C4-2B (cell line): Measurements from ENCODE around the gene UGT2B7.

Source experiments
- H3K27ac ChIP-seq: fragments of 450-650 bp; 2 replicates; pipeline ENCODE4 v1.5.1; 2017
- ZFX ChIP-seq: fragments of 450-650 bp; IDR thresholded peaks from 2 replicates; pipeline ENCODE4 v1.6.1; 2017
- TF ChIP-seq, protein P1 (sequence below): fragments of 450-650 bp; conservative IDR thresholded peaks from 2 replicates; pipeline ENCODE4 v1.5.1; 2017; ENCODE audit warnings: mild to moderate bottlenecking

UGT2B7 gene

DNA sequence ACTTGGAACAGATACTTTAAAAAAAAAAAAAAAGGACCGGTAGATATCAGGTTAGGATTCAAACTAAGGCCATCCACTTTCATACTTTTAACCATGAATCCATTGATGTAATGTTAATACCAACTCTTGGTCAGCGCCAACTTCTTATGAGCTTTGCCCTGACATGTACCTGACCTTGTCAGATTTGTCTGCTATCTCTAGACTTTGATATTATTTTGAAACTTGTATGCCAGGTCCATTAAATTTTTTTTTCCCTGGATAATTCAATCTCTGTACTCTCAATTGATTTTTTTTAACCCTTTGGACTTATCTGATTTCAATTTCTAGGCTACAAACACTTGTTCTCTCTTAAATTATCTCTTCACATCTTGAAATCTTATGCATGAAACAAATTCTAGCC lies 27.2 kb upstream of the UGT2B7 start:
- no peak for TF ChIP-seq ZFX
- TF ChIP-seq, protein P1, sequence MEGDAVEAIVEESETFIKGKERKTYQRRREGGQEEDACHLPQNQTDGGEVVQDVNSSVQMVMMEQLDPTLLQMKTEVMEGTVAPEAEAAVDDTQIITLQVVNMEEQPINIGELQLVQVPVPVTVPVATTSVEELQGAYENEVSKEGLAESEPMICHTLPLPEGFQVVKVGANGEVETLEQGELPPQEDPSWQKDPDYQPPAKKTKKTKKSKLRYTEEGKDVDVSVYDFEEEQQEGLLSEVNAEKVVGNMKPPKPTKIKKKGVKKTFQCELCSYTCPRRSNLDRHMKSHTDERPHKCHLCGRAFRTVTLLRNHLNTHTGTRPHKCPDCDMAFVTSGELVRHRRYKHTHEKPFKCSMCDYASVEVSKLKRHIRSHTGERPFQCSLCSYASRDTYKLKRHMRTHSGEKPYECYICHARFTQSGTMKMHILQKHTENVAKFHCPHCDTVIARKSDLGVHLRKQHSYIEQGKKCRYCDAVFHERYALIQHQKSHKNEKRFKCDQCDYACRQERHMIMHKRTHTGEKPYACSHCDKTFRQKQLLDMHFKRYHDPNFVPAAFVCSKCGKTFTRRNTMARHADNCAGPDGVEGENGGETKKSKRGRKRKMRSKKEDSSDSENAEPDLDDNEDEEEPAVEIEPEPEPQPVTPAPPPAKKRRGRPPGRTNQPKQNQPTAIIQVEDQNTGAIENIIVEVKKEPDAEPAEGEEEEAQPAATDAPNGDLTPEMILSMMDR = no peak
- H3K27ac ChIP-seq = no peak overlapping the region

DNA sequence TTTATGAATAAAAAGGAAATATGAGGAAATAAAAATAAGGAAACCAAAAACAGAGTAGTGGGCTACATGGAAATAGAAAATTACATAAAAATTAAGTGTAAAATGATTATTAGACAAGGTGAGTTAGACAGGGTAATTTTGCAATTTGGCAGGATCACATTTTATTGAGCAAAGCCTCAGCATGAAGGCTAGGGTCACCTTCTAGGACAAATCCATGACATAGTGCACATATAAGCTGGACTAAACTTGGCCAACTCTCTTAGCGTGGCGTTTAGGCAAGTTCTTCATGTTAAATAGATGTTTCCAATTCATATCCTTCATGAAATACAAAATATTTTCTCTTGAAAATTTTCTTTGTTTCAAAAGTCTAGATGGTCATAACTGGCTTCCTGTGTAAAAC lies 25.7 kb upstream of the UGT2B7 start:
- no peak for TF ChIP-seq ZFX
- TF ChIP-seq, protein P1 = no peak
- no peak overlapping the region for H3K27ac ChIP-seq

DNA sequence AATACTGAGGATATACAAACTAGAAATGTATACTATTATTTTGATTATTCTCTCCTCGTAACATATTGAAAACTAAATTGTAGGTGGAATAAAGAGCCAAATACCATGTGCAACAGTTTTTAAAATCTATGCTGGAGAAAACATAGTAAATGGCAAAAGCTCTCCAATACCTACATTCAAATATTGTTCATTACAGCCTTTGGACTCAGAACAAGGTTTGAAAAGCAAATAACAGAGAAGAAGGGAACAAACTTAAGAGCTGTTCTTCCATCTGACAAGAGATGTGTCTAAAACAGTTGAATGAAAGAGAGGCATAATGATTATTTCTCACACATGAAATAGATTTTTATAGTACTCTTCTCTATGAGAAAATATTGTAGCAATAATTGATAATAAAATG lies 25.0 kb upstream of the UGT2B7 start:
- TF ChIP-seq ZFX = no peak
- TF ChIP-seq, protein P1 = no peak
- H3K27ac ChIP-seq = no peak overlapping the region

DNA sequence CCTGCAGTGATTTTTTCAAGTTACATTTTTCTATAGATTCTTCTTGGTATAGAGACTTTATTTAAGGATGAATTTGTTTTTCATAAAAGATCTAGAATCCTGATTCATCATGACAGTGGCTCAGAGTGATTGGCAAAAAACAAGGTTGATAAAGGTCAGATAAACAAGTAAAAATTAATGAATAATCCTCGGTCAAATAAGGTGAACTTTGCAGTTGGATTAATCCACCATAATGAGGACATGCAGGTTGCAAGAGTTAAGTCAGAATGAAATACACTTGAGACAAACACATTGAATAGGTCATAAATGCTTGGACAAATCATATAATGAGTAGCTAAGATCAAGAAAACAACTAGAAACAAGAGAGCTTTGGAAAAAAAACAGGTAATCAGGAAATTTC lies 22.9 kb upstream of the UGT2B7 start:
- TF ChIP-seq, protein P1 = no peak
- TF ChIP-seq ZFX = no peak
- no peak overlapping the region for H3K27ac ChIP-seq

DNA sequence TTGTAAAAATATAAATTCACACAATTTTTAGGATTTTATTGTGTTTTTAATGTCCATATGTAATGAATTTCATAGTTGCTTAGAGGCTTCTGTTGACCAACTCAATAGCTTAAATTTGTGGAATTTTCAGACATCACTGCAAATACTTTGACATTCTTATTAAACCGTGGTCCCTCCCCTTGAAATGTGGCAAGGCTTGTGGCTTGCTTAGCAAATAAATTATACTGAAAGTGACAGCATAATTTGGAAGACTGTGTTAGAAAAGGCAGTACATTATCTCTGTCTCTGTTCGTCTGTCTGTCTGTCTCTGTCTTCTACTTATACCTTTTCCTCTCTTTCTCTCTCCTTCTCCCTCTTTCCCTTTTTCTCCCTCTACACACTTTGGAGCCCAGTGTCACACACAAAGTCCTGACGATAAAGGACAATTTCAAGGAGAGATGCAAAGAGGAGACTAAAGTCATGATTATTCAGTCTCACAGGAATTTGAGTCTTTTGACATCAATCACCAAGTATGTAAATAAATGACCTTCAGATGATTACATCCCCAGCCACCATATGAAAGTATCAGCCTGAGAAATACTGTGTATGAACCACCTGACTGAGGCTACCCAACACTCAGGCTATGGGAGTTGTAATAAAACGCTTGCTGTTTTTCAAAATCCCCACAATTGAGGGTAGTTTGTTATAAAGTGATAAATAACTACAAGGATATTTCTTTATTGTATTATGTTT lies 21.0 kb upstream of the UGT2B7 start:
- TF ChIP-seq, protein P1 = no peak
- TF ChIP-seq ZFX = no peak
- H3K27ac ChIP-seq = no peak overlapping the region

DNA sequence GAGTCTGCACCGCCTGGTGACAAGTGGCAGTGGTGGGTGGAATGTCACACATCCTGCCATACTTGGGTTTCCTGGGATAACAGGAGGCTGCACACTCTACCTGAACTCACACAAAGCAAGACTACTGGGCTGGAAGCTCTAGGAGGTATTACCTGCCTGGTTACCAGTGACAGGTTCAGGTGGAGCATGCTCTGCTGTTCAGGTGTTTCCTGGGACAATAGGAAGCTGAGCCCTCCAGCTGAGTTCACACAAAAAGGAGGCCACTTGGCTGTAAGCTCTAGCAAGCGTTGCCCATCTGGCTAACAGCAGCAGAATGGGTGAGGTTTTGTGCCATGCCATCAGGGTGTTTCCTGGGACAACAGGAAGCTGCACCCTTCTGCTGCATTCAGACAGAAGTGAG lies 17.4 kb upstream of the UGT2B7 start:
- TF ChIP-seq, protein P1 = no peak
- TF ChIP-seq ZFX = no peak
- H3K27ac ChIP-seq = no peak overlapping the region

DNA sequence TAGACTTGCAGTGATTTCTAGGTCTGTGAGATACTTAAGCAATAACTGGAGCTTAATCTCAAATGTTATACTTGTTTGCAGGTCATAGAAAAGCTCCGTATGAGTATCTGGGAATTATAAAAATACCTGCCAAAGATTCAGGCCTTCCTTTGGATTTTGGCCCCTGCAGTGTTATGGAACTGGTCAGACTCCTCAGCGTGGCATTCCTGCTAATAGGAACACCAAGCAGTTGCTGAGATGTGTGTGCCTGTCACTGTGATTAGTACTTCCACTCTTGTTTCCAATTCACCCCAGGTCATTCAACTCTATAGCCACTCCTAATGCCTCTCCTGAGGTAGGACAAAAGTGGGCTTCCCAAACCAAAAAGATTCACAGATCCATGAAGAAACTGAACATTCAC lies 7.8 kb upstream of the UGT2B7 start:
- TF ChIP-seq, protein P1 = no peak
- no peak for TF ChIP-seq ZFX
- H3K27ac ChIP-seq = no peak overlapping the region
